BJ (cell line): ENCODE data around the gene CABP4. TPM values are rescaled to one million over a fixed set of nuclear protein-coding genes. Genes with fewer than 3 reads are reported as not detected.

Source experiments
- CTCF ChIA-PET: fragments of 350-600 bp; formaldehyde crosslinking; extraction: SDS; loops from one replicate; lab custom pipeline; 2021; ENCODE audit warnings: antibody characterized with exemption, inconsistent platforms; lab: Yijun Ruan, JAX
- POLR2A ChIA-PET: fragments of 300-600 bp; sonication (Branson Sonifier 250); formaldehyde crosslinking; extraction: SDS; loops from one replicate; lab custom pipeline; 2021; ENCODE audit warnings: antibody characterized with exemption; lab: Charles Lee
- DNase-seq: peaks from one replicate; pipeline ENCODE4 v3.0.0-alpha.2; 2011; ENCODE audit warnings: low read depth
- H3K27me3 ChIP-seq: 2 replicates; pipeline ENCODE4 v1.6.0; 2011; ENCODE audit warnings: low read length; ENCODE audit not compliant: control insufficient read depth, insufficient read depth
- H3K36me3 ChIP-seq: 2 replicates; pipeline ENCODE4 v1.5.1; 2011; ENCODE audit warnings: low read length; ENCODE audit not compliant: control insufficient read depth, insufficient read depth
- H3K4me3 ChIP-seq: 2 replicates; pipeline ENCODE4 v1.5.1; 2011; ENCODE audit warnings: low read depth, mild to moderate bottlenecking, control low read depth, low read length
- polyA plus RNA-seq: library from polyadenylated mRNA; depleted of rRNA; stranded (reverse); fragments of >200 nt; gene quantifications from 2 replicates; pipeline ENCODE4 v1.2.3, GENCODE V29; 2011
- TF ChIP-seq, protein P1 (sequence below): IDR thresholded peaks from 2 replicates; pipeline ENCODE4 v1.5.1; 2011; ENCODE audit warnings: low read depth, mild to moderate bottlenecking, control low read depth, inconsistent platforms, low read length, moderate library complexity; ENCODE audit not compliant: insufficient read depth

The CABP4 gene
- polyA plus RNA-seq, 1 experiment, result not detected

DNA sequence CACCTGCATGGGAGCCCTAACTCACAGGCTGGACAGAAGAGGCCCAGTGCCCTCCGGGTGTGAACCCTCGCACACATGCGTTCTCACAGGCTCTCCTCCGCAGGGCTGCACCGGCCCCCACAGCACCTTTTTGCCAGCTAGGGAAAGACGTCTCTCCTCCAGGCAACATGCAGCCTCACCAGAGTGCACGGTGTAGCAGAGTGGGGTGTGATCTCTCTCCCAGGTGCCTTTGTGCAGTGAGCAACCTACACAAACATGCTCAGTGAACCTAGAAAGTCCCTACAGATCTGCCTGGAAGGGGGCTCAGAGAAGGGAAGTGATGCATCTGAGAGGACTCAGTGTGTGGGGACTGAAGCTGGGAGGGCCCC is 43.4 kb upstream of the CABP4 start:
- peaks cover 17% of the 10 kb centered on the region for H3K27me3 ChIP-seq
- ChIA-PET POLR2A (no interaction called here), CTCF (interaction anchor here (1.9 kb wide), 1 partner anchor 30 kb away, joined by 5 read pairs; no protein-coding TSS in a partner anchor)
- H3K36me3 ChIP-seq, result no peaks in the 10 kb centered on the region
- no peak for DNase-seq
- no peak overlapping the region for H3K4me3 ChIP-seq
- TF ChIP-seq, protein P1, sequence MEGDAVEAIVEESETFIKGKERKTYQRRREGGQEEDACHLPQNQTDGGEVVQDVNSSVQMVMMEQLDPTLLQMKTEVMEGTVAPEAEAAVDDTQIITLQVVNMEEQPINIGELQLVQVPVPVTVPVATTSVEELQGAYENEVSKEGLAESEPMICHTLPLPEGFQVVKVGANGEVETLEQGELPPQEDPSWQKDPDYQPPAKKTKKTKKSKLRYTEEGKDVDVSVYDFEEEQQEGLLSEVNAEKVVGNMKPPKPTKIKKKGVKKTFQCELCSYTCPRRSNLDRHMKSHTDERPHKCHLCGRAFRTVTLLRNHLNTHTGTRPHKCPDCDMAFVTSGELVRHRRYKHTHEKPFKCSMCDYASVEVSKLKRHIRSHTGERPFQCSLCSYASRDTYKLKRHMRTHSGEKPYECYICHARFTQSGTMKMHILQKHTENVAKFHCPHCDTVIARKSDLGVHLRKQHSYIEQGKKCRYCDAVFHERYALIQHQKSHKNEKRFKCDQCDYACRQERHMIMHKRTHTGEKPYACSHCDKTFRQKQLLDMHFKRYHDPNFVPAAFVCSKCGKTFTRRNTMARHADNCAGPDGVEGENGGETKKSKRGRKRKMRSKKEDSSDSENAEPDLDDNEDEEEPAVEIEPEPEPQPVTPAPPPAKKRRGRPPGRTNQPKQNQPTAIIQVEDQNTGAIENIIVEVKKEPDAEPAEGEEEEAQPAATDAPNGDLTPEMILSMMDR, result no peak

DNA sequence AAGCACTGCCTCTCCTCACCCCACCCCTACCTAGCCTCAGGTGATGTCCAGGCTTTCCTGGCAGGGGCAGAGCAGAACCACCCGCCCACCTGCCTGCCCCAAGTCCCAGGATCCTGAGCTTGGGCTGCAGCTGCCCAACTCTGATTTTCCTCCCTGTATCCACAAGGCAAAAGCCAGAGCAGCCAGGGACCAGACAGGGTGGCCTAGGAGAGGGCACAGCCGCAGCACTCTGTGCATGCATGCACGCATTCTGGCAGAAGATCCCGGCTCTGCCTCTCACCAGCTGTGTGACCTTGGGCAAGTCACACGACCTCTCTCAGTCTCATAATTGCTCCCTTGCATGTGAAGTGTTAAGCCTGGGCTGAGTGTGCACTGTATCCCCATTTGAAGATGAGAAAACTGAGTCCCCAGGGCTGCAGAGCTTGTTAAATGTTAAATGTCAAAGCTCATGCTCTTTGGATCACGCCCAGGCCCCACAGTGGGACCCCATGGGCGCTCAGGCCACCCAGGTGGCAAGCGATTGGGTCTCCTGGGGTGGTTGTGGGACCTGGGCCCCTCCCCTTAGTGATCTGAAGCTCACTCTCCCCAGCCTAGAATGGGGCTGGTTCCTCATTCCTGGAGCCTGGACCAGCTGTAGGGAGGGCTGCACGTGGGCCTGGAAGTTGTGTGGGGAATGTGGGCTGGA is 42.5 kb upstream of the CABP4 start:
- TF ChIP-seq, protein P1, result no peak
- H3K4me3 ChIP-seq, result no peak overlapping the region
- no peak for DNase-seq
- peaks cover 15% of the 10 kb centered on the region for H3K27me3 ChIP-seq
- CTCF ChIA-PET, result interaction anchor here (0.8 to 1.9 kb wide), 2 partner anchors 11 to 30 kb away, joined by 4 to 5 read pairs; partner anchors contain the start of gene PPP1CA
- POLR2A ChIA-PET, result no interaction called here
- H3K36me3 ChIP-seq, result no peaks in the 10 kb centered on the region

DNA sequence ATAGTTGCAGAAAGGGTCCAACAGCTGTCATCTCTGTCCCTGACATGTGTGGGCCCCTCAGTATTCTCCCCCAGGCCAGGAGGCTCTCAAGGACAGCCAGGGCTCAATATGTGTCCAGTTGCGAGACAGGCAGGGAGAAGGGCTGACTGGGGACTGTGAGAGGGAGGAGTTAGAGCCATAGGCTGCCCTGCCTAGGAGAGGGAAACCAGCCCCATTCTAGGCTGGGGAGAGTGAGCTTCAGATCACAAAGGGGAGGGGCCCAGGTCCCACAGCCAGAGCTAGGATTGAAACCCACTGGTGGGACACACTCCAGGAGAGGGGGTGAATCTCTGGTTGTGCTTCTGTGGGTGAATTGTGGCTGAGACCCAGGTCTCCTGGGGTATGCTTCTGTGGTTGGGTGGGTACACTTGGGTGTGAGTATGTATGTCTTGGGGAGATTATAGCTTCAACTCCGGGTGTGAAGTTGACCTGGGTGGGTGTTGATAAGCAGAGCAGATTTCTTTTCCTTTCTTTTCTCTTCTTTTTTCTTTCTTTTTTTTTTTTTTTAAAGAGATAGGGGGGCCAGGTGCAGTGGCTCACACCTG is 41.8 kb upstream of the CABP4 start:
- H3K36me3 ChIP-seq, result no peaks in the 10 kb centered on the region
- DNase-seq, result no peak
- H3K27me3 ChIP-seq, result peaks cover 14% of the 10 kb centered on the region
- no peak overlapping the region for H3K4me3 ChIP-seq
- POLR2A ChIA-PET, result no interaction called here
- CTCF ChIA-PET, result interaction anchor here (1.4 kb wide), 1 partner anchor 12 kb away, joined by 5 read pairs; the partner anchor contains the start of gene PPP1CA
- TF ChIP-seq, protein P1, result no peak

DNA sequence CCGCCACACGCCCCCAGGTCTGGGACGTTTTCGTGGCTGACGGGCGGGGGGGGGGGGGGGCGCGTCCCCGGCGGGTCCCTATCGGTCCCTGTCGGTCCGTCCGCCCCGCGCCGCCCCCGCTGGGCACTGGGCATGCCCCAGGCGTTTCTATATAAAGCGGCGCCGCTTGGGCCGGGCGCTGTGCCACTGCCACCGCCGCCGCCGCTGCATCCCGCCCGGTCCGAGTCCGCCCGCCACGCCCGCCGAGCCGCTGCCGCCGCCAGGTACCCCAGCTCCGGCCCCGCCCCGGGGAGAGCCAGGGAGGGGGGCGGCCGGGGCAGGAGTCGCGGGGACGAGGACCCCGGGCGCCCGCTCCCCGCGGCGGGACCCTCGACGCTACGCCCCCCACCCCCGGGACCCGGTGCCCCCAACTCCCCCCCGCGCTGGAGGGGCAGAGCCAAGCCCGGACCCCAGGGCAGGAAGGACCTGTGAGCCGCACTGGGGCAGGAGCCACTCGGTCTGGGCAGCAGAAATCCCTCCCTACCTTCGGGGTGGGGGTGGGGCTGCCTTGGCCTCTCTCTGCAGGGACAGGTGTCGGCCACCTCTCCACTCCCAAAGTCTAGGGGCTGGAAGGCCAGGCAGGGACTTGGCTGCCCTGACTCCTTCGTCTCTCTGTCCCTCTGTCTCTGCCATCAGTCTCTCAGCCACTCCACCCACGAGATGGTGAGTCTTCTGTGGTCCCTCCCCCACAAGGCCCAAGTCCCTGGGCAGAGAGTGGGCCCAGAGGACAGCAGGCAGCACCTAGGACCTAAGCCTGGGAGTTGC is 39.5 kb upstream of the CABP4 start, which contains the start of gene CARNS1:
Gene CARNS1 (plus strand): TSS at position 178 of the 804 bp plus-strand sequence. CDS start 522 bp downstream, at position 700.
- Histone ChIP-seq H3K4me3 (no peak within 1 kb of the TSS), H3K36me3 (no peaks in the 10 kb centered on the region), H3K27me3 (peaks cover 9% of the 10 kb centered on the region)
- TF ChIP-seq, protein P1, result no peak
- POLR2A ChIA-PET, result no interaction called here
- CTCF ChIA-PET, result no interaction called here
- DNase-seq, result no peak
